ENCODE data around the gene ELL2. TPM values are rescaled to one million over a fixed set of nuclear protein-coding genes. Genes with fewer than 3 reads are reported as not detected.

ELL2 gene
- total and polyA plus RNA-seq, 2 of the 13 experiments (the other 11 are each of a cell fraction or from before 2014, with no cell fraction given), result 78.9 to 97.1 TPM

- TF ChIP-seq BCLAF1 (IDR thresholded peaks at IDR 0.05), result no peak
- no peak for TF ChIP-seq ZNF256 (CRISPR knock-in tag; conservative IDR thresholded peaks at IDR 0.05)
- TF ChIP-seq ZNF557 (CRISPR knock-in tag; IDR thresholded peaks at IDR 0.05), result no peak
- peak; percentile 26; the same call in 1 of the 2 replicates for TF ChIP-seq HNF4G (IDR thresholded peaks at IDR 0.05; ENCODE audit: borderline replicate concordance, low read depth, low read length)
- TF ChIP-seq HNF4G (CRISPR knock-in tag; IDR thresholded peaks at IDR 0.05; ENCODE audit: borderline replicate concordance, low read depth), result no peak
- peak; percentile 49; the same call in 1 of the 2 replicates for TF ChIP-seq ETV5 (CRISPR knock-in tag; IDR thresholded peaks at IDR 0.05; ENCODE audit: borderline replicate concordance)
- TF ChIP-seq TOPORS (CRISPR knock-in tag; IDR thresholded peaks at IDR 0.05), result no peak
- TF ChIP-seq TFE3 (CRISPR knock-in tag; IDR thresholded peaks at IDR 0.05), result no peak
- TF ChIP-seq REST (IDR thresholded peaks at IDR 0.05; ENCODE audit: borderline replicate concordance in 1 of 2, low read depth in 1 of 2, low read length in 2 of 2), result no peak
- TF ChIP-seq KDM1A (CRISPR knock-in tag; IDR thresholded peaks at IDR 0.05), result no peak
- no peak for TF ChIP-seq IKZF1 (IDR thresholded peaks at IDR 0.05)
- TF ChIP-seq ZNF879 (CRISPR knock-in tag; IDR thresholded peaks at IDR 0.05), result no peak
- TF ChIP-seq HNF4A (CRISPR knock-in tag; IDR thresholded peaks at IDR 0.05), result no peak; the same call in 1 of the 2 replicates
- TF ChIP-seq FOXA3 (CRISPR knock-in tag; IDR thresholded peaks at IDR 0.05), result peak; percentile 66
- no peak for TF ChIP-seq ZSCAN12 (CRISPR knock-in tag; IDR thresholded peaks at IDR 0.05)
- no peak for TF ChIP-seq PBX3 (CRISPR knock-in tag; IDR thresholded peaks at IDR 0.05; ENCODE audit: borderline replicate concordance)
- no peak for TF ChIP-seq ETV6 (CRISPR knock-in tag; conservative IDR thresholded peaks at IDR 0.05)
- no peak for TF ChIP-seq ZNF605 (CRISPR knock-in tag; IDR thresholded peaks at IDR 0.05)
- no peak; the same call in 1 of the 2 replicates for TF ChIP-seq NR2F2 (IDR thresholded peaks at IDR 0.05; ENCODE audit: borderline replicate concordance, low read depth)
- TF ChIP-seq ZNF775 (CRISPR knock-in tag; IDR thresholded peaks at IDR 0.05; ENCODE audit: borderline replicate concordance), result no peak
- TF ChIP-seq STAT5B (CRISPR knock-in tag; IDR thresholded peaks at IDR 0.05), result no peak
- no peak for TF ChIP-seq MNT (IDR thresholded peaks at IDR 0.05)
Measured at GRCh38 chr5:95908799-95909198, 52.9 kb downstream of the ELL2 start (continued).

Data from HepG2 (cell line).